GM12872 (cell line): ENCODE measurements around the gene NOS1AP.

Experiments used
- TF ChIP-seq, protein P1 (sequence below): IDR thresholded peaks from 3 replicates; pipeline ENCODE4 v1.5.1; 2011; ENCODE audit warnings: low read depth, mild to moderate bottlenecking, low read length, moderate library complexity; ENCODE audit not compliant: insufficient read depth

The NOS1AP gene

DNA sequence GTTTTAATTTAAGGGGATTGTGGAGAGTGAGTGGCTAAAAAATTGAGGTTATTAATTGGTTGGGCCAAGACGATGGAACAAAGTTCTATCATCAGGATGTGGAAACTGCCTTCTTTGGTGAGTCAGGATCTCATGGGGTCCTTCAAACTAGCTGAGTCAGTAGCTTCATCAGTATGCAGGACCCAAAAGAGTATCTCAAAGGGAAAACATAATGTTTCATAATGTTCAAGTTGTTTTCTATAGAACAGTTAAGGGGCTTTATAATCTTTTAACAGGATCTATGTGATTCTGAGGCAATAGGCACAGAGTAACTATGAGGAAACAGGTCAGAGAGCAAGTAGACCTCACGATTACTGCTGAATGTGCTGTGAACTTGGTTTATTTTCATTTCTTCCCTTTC, 42.6 kb upstream of the NOS1AP start:
- TF ChIP-seq, protein P1, sequence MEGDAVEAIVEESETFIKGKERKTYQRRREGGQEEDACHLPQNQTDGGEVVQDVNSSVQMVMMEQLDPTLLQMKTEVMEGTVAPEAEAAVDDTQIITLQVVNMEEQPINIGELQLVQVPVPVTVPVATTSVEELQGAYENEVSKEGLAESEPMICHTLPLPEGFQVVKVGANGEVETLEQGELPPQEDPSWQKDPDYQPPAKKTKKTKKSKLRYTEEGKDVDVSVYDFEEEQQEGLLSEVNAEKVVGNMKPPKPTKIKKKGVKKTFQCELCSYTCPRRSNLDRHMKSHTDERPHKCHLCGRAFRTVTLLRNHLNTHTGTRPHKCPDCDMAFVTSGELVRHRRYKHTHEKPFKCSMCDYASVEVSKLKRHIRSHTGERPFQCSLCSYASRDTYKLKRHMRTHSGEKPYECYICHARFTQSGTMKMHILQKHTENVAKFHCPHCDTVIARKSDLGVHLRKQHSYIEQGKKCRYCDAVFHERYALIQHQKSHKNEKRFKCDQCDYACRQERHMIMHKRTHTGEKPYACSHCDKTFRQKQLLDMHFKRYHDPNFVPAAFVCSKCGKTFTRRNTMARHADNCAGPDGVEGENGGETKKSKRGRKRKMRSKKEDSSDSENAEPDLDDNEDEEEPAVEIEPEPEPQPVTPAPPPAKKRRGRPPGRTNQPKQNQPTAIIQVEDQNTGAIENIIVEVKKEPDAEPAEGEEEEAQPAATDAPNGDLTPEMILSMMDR = no peak

DNA sequence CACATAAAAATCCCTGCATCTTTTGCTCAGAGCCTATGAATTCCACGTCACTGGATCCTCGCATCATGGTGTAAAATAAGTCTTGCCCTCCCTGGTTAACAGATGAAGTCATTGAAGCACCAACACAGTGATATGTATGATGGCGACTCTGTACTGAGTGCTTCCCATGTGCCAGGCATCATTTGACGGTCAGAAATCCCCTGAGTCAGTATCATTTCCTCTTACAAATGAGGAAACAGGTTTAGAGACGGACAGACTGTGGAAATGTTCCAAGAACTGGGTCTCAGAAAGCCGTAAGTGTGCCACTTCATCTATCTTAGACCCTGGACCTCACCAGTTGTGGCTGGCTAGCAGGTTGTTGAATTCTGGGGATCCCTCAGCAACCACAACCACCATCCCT, 40.8 kb upstream of the NOS1AP start:
- TF ChIP-seq, protein P1 = no peak

DNA sequence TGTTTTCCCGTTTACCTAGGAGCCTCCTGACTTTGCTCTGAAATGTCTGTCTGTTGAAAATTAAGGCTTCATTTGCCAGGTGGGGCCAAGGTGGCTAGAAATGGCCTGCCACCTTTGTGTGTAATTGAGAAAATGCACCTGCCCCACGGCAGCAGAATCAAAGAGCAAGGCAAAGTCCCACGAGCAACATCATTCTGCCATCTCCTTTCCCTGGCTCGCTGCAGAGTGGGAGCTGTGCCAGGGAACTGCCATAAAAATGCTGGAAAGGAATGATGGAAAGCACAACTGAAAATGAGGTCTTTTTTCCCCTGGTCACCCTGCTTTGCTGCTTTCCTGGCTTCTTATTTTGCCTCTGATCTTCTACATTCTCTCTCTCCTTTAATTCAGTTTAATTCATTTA, 40.3 kb upstream of the NOS1AP start:
- TF ChIP-seq, protein P1 = no peak

DNA sequence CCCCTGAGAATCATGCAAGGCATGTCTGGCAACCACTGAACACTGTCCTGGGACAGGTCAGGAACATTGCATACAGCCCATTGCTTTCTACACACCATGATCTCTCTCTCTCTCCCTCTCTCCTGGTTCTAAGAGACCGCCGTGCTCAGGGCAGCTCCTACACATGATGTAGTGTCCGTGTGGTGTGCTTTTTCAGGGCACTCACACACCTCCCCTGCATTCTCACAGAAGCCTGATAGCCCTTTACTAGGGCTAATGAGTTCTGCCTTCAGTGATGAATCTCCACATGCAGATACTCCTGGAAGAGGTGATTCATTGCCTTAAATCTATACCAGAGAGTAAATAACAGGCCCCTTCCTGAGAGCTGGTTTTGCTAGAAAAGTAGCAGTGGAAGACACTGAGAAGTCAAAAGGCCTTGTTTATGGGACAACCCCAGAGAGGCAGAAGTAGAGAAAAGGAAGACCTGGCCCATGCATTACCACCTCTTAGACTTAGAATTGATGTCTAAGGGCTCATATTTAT, 38.7 kb upstream of the NOS1AP start:
- TF ChIP-seq, protein P1 = no peak

DNA sequence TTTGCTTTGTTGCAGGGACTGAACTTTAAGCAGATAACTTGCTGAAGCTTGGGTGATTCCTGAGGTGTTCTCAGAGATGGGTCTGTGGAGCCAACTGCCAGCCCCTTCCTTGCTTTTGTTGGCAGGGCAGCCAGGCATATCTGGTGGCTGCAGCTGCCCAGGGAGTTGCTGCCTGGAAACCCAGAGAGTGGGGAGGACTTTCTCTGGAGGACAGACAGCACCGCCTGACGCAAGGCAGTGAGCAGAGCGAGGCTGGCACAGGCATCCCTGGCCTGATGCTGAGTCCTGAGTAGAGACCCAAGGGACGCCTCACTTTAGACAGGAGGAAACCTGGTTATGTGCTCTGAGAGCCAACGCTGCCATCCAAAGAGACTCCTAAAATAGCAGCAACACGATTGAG, 36.1 kb upstream of the NOS1AP start:
- TF ChIP-seq, protein P1 = no peak

DNA sequence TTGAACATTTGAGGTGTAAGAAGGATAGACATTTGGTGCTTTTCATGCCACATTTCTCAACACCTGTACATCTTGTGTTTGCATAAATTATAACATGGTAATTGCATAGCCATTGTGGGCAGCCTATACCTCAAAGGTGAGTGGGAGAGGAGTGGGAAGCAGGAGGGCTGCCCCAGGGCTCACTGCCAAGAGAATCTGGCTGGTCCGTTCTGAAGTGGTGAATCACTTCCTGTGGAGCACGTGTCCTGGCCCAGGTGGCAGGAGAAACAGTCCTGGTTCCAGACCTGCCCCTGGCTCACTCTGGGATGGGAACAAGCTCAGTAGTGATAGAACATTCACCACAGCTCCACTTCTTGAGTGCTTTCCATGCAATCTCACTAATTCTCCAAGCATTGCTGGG, 34.2 kb upstream of the NOS1AP start:
- TF ChIP-seq, protein P1 = no peak

DNA sequence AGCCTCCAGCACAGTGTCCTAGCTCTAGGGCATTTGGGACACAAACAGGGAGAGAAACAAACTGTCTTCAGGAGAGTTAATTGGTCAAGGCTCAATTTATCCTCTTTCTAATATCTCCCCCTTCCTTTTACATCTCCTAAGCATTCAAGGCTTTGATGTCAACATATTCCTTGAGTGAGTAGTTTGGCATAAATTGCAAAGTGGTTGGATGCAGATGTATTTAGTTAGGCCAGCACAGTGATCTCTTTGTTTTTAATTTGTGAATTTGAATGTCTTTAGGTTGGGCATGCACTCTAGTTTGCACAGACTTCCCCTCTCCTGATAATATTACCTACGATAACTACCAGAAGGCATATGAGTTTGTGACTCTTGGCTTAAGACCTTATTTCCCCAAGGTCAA, 33.3 kb upstream of the NOS1AP start:
- TF ChIP-seq, protein P1 = no peak

DNA sequence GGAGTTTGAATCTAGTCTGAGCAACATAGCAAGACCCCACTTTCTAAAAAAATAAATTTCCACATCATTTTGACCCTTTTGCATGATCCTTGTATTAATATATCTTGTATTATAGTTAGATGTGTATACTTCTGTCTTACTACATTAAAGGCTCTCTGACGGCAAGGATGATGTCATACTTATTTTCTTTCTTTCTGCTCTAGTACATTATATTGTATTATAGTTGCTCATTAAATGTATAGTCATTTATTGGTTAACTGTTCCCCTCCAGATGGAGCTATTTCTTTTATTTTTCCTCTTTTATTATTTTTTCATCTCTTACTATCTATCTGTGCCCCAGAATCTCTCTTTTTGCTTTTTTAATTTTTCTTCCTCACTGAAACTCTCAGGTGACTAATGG, 30.9 kb upstream of the NOS1AP start:
- TF ChIP-seq, protein P1 = no peak
